Left renal cortex interstitium (tissue), 4 donors: ENCODE measurements around the gene DNM3. TPM values are rescaled to one million over a fixed set of nuclear protein-coding genes. Genes with fewer than 3 reads are reported as not detected.

Experiments
- DNase-seq, 4 donors: peaks; one replicate each; pipeline ENCODE4 v3.0.0-alpha.2; 2013; ENCODE audit warnings: low read depth in 4 of 4, low spot score in 2 of 4, missing footprints in 1 of 4
- polyA plus RNA-seq, 4 donors: library from polyadenylated mRNA; unstranded; fragments of 120-200 nt; gene quantifications; one replicate each; pipeline ENCODE4 v1.2.1, GENCODE V29; 2013; ENCODE audit not compliant: insufficient read length in 4 of 4

DNM3 gene
- polyA plus RNA-seq, 4 donors = 3.5 to 5.8 (median 4.5) TPM

DNA sequence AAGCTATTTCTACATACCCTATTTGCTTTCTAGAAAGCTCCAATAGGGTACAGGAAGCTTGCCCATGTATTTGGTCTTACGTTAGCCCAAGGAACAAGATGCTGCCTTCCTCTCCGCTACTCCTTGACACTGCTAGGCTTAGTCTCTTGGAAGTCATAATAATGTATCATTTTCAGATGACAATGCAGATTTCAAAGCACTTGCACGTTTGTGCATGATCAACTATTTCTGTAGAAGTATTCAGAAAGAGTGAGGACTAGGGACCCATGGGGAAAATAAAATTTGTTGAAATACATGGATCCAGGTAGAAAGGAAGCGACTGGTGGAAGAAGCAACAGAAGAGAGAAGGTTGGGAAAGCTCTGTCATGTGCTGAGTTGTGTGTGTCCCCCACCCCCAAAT, 367.3 kb downstream of the DNM3 start:
- no peak for DNase-seq

DNA sequence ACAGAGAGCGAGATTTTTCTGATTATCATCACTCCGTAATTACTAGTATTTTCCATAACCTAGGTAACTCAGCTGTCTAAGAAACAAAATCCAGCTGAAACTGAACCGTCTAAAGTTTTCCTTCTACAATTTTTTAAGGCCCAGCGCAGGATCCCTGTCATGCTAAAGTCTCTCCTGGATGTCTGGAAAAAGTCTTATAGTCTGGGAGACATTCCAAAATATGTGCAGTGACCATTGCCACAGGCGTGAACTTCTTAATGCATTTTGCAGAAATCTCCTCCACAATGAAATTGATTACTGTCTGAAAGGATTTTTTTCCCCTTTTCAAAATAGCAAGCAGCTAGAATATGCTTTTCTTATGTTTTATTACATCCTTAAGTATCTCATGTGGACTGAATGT, 369.9 kb downstream of the DNM3 start:
- no peak for DNase-seq

DNA sequence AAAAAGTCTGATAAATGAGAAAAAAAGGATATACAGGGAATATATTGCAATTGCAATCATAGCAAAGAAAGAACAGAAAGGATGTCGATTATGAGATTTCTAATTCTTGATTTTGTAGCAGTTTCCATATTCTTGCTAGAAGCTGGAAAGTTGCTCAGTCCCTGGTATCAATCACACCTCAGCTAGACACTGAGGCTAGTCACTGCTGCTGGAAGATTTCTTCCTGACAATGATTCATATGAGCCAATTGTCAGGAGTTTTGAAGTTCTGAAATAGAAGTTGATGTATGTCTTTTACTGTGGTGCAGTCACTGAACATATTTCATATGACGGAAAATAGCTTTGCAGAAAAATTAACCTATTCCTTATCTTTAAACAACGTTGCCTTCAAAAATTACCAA, 370.8 kb downstream of the DNM3 start:
- DNase-seq = no peak

DNA sequence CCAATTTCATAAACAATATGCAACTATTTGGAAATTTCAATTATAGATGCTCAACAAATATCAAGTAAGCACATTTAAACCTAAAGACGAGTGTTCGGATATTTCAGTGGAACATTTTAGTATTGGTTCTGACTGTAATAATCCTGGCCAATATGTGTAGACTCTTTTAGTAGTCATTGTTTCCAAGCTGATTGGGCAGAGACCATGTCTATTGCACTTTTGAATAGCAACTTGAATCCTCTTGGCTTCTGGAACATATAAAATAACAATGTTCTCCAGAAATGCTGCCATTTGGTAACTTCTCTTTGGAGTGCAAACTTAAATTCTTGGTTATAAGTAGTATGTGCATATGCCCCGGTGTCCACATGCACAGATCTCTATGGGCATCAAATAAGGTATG, 373.7 kb downstream of the DNM3 start:
- no peak for DNase-seq

DNA sequence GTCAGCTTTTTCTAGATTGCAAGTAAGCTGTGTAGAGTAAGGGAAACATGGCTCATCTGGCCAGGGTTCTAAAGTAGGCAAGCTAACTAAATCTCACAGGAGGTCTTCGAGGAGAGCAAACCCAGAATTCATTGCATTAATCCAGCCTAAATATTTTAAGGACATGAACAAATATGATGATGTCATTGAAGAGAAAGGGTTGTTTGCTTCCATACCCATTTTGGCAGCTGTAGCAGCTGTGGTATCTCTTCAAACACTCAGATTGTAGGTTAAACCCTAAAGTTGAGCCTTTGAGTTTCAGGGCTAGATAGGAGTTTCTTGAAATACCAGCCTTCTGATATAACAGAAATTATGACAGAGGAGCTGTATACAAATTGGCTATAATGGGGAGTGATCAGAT, 378.7 kb downstream of the DNM3 start:
- no peak for DNase-seq

DNA sequence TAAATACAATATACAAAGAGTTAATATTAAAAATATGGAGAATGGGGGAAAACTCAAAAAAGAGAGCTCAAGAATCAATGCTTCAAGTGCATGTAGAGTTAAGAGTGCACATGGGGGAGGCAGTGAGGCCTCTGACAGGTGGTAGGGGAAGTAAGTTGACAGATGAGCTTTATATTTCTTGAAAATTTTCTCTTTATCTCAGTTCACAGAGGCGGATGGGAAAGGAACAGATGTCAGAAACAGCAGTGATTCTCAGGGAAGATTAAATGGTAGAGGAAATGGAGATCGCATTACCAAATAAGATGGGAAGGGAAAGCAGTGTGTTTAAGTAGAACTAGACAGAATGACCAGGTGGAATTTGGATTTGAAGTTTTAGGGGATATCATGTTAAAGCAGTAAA, 379.1 kb downstream of the DNM3 start:
- DNase-seq = no peak

DNA sequence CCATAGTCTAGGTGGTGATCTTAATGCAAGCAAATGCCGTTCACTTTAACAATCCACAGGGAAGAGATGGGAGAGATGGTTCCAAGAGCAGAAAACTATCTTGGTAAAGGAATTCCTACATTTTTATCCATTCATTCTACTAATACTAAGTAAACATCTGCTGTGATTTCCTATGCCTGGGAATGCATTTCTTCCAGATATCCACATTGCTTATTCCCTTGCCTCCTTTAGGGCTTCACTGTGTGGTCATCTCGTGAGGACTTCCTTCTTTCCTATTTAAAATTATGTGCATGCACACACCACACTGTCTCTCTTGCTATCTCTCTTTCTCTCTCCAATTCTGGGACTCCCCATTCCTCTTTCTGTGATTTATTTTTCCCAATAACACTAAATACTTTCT, 380.1 kb downstream of the DNM3 start:
- no peak for DNase-seq

DNA sequence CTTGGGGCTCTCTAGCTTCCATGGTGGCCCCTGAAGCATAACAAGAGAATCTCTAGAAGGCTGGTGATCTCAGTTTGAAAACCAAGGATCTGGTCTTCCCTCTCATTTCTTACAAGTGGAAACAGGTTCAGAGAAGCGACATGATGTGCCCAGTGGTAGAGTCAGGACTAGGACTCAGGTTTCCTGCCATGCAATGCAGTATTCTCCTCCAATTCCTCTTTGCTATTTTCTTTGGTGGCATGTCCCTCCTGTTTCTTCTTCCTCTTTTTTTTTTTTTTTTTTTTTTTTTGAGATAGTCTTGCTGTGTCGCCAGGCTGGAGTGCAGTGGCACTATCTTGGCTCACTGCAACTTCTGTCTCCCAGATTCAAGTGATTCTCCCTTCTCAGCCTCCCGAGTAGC, 383.6 kb downstream of the DNM3 start:
- DNase-seq = no peak

DNA sequence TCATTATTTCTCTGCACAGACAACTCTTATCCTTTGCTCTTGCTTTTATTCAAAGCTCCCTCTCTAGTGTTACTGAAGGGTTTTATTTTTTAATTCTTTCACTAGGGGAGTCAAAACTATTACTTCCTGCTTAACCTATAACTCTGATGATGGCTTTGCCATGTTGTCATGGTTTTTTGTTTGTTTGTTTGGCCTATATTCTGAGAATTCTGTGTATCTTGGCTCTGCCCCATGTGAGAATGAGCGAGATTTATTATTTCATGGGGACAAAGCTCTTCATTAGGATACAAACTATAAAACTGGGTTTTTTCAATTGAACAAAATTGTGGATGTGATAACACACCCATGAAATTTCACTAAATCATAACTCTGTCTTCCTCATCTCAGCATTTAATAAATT, 388.6 kb downstream of the DNM3 start:
- DNase-seq = peak in 3 of 4 donors; percentile 26 to 64 (median 34)

DNA sequence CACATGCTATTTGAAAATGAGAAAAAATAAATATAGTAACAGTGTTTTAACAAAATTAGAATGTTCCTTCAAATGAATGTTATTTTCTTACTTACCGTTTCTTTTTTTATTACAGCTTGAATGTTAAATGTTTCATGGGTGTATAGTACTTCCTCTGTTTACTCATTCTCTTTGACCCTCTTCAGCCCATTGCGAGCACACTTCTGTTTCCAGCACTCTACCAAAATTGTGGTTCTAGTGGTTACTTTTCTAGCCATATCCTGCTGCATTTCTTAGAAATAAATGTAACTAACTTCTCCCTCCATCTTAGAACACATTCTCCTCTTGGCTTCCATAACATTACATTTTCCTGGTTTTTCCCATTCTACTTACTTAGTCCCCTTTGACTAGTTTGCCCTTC, 389.2 kb downstream of the DNM3 start:
- DNase-seq = no peak

DNA sequence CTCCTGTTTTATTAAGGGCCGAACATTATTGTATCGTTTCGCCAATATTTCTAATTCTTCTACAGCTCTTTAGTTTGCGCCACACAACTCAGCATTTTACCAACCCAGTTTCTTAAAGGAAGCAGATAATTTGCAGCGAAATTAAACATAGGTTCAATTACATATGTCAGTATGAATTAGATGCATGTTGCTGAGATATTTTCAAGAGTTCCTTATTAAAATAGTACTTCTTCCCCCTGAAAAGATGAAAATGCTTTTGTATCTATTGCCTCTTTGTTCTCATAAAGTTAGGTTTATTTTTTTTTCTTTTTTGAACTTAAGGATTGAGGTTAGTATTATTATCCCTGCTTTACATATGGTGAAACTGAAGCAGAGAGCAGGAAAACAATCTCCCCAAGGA, 395.7 kb downstream of the DNM3 start:
- no peak for DNase-seq

DNA sequence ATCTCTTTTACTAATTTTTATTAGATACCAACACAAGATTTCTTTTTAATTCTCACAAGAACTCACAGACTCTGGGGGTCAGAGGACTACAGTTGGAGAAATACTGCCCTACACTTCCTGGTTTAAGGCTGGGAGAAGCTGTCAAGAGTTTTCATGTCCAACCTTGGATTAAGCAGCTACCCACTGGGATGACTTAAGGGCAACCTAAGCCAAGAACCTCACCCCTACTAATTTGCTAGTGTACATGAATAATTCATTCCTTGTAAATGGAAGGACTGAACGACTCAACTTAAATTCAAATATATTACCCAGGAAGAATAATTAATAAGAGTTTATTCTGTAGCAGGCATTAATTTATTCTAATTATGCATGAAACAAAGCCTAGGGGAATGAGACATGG, 396.9 kb downstream of the DNM3 start:
- DNase-seq = no peak

DNA sequence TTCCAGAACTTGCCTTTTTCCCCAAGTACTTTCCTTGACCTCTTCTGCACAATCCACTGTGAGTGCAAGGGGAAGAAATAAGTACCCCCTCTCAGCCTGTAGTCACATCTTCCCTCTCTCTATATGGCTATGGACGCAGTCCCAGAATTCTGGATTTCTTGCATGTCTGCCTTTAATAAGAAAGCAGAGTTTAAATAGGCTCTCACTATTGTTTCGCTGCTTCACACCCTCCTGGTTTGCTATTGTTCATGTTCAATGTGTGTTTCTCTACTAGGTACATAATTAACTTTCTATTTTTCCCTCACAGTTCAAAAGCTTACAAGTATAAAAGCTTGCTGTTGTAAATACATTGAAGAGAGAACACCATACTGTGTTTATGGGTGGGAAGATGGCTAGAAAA, 397.7 kb downstream of the DNM3 start:
- no peak for DNase-seq

DNA sequence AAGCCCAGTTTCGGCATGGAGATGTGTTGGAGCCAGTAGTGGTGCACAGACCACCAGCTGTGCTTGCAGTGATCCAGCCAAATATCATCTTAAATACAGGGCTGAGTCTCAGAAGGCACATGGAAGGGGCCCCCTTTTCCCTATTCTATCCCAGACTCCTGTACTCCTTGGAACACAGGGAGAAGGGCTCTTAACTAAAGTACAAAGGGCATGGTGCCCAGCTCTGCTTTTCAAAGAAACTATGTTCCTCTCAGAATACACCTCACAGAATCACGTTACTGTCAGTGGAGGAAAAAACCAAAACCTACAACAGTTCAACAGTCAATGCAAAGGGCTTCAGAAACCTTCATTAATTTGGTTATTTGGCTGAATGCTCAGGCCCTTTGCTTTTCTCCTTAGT, 398.6 kb downstream of the DNM3 start:
- no peak for DNase-seq

DNA sequence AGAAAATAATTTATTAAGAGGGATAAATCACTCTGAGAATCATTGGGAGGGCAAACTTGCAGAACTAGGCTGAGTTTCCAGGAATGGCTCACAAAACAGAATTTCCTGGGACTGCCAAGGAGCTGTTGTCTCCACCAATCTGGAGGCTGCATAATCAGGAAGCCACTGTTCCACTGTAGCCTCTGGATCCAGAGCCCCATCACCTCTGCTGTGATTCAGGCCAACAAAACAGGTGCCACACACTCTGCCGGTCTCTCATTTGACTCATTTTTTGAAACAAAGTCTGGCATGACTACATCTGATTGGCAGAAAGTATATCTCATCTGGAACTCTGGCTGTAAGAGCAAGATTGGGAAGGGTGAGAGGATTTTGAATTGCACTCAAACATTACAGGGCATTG, 400.2 kb downstream of the DNM3 start:
- no peak for DNase-seq

DNA sequence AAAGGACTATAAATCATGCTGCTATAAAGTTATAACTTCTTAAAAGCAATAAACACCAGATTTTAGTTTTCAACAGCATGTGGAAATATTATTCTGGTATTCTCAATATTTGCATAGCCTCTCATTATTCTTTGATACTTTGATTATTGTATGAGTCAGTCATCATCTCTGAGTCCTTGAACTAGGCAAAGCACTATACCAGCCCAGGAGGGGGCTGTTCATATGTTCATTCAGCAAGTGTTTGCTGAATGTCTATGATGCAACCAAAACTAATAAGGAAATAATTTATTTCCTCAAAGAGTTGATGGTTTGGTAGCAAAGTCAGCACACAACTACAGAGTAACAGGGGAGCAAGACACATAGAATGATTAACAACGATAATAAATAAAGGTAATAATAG, 403.6 kb downstream of the DNM3 start:
- no peak for DNase-seq

DNA sequence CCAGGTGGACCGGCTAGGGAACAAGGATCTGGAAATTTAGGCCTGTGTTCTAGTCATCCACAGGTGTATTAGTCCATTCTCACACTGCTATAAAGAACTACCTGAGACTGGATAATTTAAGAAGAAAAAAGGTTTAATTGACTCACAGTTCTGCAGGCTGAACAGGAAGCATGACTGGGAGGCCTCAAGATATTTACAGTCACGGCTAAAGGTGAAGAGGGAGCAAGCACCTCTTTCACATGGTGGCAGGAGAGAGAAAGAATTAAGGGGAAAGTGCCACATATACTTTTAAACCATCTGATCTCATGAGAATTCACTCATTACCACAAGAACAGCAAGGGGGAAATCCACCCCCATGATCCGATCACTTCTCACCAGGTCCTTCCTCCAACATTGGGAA, 404.5 kb downstream of the DNM3 start:
- no peak for DNase-seq

DNA sequence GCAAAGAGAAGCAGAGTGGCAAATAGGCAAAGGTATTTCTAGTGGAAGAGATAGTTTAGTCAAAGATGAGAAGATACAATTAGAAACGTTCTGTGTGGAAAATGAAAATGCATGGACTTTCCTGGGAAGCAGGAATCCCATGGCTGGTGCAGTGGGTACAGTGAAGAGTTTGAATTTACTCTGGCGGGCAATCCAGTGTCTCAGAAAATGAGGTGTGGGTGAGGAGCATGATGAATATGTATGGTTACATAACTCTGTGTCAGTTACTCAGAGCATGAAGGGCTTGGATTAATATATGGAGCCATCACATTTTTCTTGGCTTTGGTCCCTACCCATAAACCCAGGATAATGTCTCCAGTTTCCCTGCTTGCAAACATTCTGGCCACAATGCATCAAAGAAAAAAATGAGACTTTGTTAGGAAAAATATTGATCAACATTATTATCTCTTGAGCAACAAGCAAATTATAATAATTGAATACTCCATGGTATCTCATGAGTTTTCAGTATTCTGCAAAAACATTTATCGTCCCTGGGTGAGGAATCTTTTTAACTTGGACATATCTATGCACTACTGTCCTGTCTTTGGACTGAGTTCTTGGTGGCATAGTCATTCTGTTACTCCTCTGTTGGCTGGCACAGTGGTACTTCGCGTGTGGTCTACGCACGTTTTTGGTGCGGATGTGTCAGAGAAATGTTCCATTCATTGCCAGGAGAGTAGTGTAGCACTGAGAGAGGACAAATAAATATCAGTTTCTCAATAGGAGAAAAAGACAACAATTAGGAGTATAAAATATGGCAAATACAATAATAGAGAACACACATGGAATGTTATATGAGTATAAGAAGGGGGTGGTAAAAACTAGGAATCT, 405.5 kb downstream of the DNM3 start:
- no peak for DNase-seq

DNA sequence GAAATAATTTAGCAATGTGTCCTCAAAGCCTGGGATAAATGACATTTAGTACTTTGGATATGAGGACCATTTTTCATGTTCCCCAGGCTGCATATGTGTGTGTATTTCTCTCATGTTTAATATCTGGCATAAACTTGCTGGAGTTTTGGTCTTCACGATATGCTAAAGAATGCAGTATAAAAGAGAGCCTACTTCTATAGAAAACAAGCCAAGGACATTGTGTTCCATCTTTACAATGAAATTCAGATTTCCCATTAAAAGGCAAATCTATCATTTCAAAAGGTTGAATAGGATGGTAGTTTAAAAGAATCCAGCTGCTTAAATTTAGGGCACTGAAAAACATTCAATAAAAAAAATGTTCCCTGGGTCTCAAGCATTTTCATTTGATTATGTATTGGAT, 410.2 kb downstream of the DNM3 start:
- DNase-seq = no peak

DNA sequence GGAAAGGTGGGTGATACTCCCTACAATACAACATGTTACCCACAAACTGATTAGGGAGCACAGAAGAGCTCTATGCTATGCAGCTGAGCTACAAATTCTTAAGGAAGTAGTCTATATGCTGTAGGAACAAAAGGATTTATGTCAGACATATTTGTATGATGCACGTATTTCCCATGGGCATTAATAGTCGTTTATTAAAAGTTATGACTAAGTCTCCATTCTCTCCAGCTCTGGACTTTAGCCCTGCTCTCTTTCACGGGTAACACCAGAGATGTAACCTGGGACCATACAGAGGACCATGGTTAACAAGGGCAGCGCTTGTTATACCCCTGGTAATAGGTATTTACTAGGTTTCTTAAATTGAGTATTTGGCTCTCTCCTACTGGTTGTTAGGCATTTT, 411.0 kb downstream of the DNM3 start:
- no peak for DNase-seq

DNA sequence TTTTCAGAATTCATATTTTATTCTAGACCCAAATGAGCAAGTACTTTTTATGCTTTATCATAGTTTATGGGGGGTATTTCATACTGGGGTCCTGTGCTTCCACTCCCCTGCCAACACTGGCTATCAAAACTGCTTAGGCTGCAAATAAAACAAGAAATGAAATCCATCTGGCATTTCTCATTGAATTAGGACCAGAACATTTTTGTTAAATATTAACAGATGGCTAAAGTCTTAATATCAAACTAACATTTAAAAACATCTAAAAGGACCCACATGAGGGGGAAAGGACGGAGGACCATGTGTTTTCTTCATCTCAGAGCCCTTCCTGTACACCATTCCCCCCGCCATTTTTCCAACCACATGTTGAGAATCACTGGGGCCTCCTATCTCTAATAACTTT, 411.7 kb downstream of the DNM3 start:
- DNase-seq = no peak

DNA sequence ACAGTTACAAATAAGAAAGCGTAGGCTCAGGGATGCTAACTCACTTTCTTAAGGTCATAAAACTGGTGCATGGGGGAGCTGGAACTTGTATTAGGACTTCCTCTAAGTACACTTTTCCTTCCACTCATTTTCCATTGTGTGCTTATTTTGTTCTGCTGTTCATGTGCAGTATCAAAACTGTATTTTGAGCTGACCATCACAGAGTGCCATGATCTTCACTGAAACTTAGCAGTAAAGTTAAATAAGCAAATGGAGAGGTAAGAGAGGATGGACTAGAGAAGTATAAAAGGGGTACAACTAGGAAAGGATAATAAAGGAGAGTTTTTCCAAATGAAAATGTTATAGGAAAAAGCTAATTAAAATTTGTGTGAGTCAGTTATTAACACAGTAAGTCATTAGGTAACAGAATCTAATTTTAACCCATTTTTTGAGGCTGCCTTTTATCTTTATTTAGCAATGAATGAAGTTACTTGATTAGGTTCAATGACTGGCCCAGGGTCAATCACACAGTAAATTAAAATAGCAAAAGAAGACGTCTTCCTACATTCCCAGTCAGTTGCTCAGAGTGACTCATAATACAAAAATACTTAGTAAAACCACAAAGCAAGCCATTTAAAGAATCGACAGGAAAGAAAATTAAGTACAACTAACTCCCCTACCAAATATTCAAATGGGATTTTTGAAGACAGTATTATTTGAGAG, 413.4 kb downstream of the DNM3 start:
- no peak for DNase-seq
